ENCODE measurements around the gene MRRF.
"Not testable (repeated sequence)": the region's sequence is repeated elsewhere in the genome, so short reads cannot be mapped to it uniquely, and the experiment has no call there.

The MRRF gene

GRCh38 chr9:122363131-122363530 is 98.4 kb downstream of the MRRF start:
- not testable (repeated sequence) for DNase-seq (ENCODE audit: low spot score)

- DNase-seq (ENCODE audit: low spot score): no peak
These were observed 99.6 kb downstream of the MRRF start for GRCh38 chr9:122364117-122364782.

- no peak for DNase-seq (ENCODE audit: low spot score)
These were observed 100.1 kb downstream of the MRRF start for GRCh38 chr9:122364783-122365150.

- no peak for DNase-seq (ENCODE audit: low spot score)
These were observed 101.5 kb downstream of the MRRF start for GRCh38 chr9:122366074-122366660.

GRCh38 chr9:122367065-122367464 is 102.4 kb downstream of the MRRF start:
- no peak for DNase-seq (ENCODE audit: low spot score)

- peak; percentile 13 for DNase-seq (ENCODE audit: low spot score)
These were observed 103.2 kb downstream of the MRRF start for GRCh38 chr9:122367774-122368460.

- DNase-seq (ENCODE audit: low spot score): no peak
These were observed 104.0 kb downstream of the MRRF start for GRCh38 chr9:122368642-122369041.

GRCh38 chr9:122370303-122370702 is 105.6 kb downstream of the MRRF start:
- DNase-seq (ENCODE audit: low spot score): no peak

GRCh38 chr9:122370869-122371755 is 106.4 kb downstream of the MRRF start, which contains the start of gene PTGS1:
Gene PTGS1 (plus strand): TSS chr9:122371024. CDS start chr9:122371085, 61 bp downstream.
- no peak for DNase-seq (ENCODE audit: low spot score)

GRCh38 chr9:122371846-122372245 is 107.2 kb downstream of the MRRF start:
- no peak for DNase-seq (ENCODE audit: low spot score)

GRCh38 chr9:122372856-122373845 is 108.5 kb downstream of the MRRF start:
- no peak for DNase-seq (ENCODE audit: low spot score)

- DNase-seq (ENCODE audit: low spot score): no peak
These were observed 110.3 kb downstream of the MRRF start for GRCh38 chr9:122374885-122375420.

GRCh38 chr9:122376796-122377195 is 112.1 kb downstream of the MRRF start:
- no peak for DNase-seq (ENCODE audit: low spot score)

GRCh38 chr9:122377241-122378164 is 112.8 kb downstream of the MRRF start:
- no peak for DNase-seq (ENCODE audit: low spot score)

GRCh38 chr9:122378236-122378635 is 113.6 kb downstream of the MRRF start:
- no peak for DNase-seq (ENCODE audit: low spot score)

- DNase-seq (ENCODE audit: low spot score): no peak
These were observed 114.7 kb downstream of the MRRF start for GRCh38 chr9:122379340-122379739.

GRCh38 chr9:122380293-122380692 is 115.6 kb downstream of the MRRF start:
- no peak for DNase-seq (ENCODE audit: low spot score)
